SK-N-SH (cell line): Measurements from ENCODE around the gene AFF3.

Experiments used
- CHD2 ChIP-seq: fragments of 150-350 bp; IDR thresholded peaks from 2 replicates; pipeline ENCODE4 v1.6.1; 2018; ENCODE audit warnings: low read length; ENCODE audit not compliant: partially characterized antibody
- CTCF ChIP-seq: fragments of 200-600 bp; sonication (generic); IDR thresholded peaks from 2 replicates; pipeline ENCODE4 v1.6.1; 2017; ENCODE audit warnings: antibody characterized with exemption, mild to moderate bottlenecking, moderate library complexity
- FOXJ3 ChIP-seq: sonication (generic); formaldehyde crosslinking; IDR thresholded peaks from 2 replicates; pipeline ENCODE4 v1.5.1; 2020; ENCODE audit warnings: mild to moderate bottlenecking, missing genetic modification reagents
- JUND ChIP-seq: IDR thresholded peaks from 2 replicates; pipeline ENCODE4 v1.4.0; 2012
- POLR2AphosphoS5 ChIP-seq: IDR thresholded peaks from 2 replicates; pipeline ENCODE4 v1.6.1; 2012; ENCODE audit warnings: low read depth, low read length
- RAD21 ChIP-seq: IDR thresholded peaks from 2 replicates; pipeline ENCODE4 v1.6.1; 2012; ENCODE audit warnings: mild to moderate bottlenecking, low read length
- REST ChIP-seq: IDR thresholded peaks from 2 replicates; pipeline ENCODE4 v1.6.1; 2012; ENCODE audit warnings: mild to moderate bottlenecking, low read depth, low read length, moderate library complexity
- TAF1 ChIP-seq: IDR thresholded peaks from 2 replicates; pipeline ENCODE4 v1.6.1; 2012; ENCODE audit warnings: low read depth, mild to moderate bottlenecking, low read length, moderate library complexity, borderline replicate concordance
- USF2 ChIP-seq: fragments of 150-350 bp; IDR thresholded peaks from 2 replicates; pipeline ENCODE4 v1.6.1; 2017; ENCODE audit warnings: antibody characterized with exemption, low read length, low read depth, borderline replicate concordance

- TF ChIP-seq USF2 (no peak), CTCF (no peak), REST (no peak), POLR2AphosphoS5 (no peak), JUND (no peak), TAF1 (no peak), RAD21 (no peak), CHD2 (no peak), FOXJ3 (CRISPR knock-in tag) (no peak)
These were observed 295.8 kb downstream of the AFF3 start for GRCh38 chr2:99846462-99847107.
